Lung (tissue), 12 donors: ENCODE measurements around the gene TC2N. TPM values are rescaled to one million over a fixed set of nuclear protein-coding genes. Genes with fewer than 3 reads are reported as not detected.
A peak's percentile ranks its signal among the peaks of the same experiment; 100 is the strongest.
"Not testable (repeated sequence)": the region's sequence is repeated elsewhere in the genome, so short reads cannot be mapped to it uniquely, and the experiment has no call there.

ENCODE experiments used
- ATAC-seq: fragments of 200-7000 bp; cut with Tn5 transposase; one replicate; pipeline ENCODE4 v1.9.1; 2020; ENCODE audit warnings: moderate number of reproducible peaks; ENCODE audit not compliant: insufficient read depth, low FRiP score
- DNase-seq, 3 donors: peaks; one replicate each; pipeline ENCODE4 v3.0.0-alpha.2; 2013 to 2017
- H3K27ac ChIP-seq, 2 donors: one replicate each; pipeline ENCODE4 v1.5.1; 2013; ENCODE audit warnings: mild to moderate bottlenecking in 2 of 2, moderate library complexity in 2 of 2, control low read depth in 1 of 2, inconsistent platforms in 1 of 2, low read depth in 1 of 2, low read length in 1 of 2
- H3K27me3 ChIP-seq, 3 donors: one replicate each; pipeline ENCODE4 v1.5.1; 2013; ENCODE audit warnings: low read length in 2 of 3; ENCODE audit not compliant: control insufficient read depth in 3 of 3, insufficient read depth in 3 of 3
- H3K36me3 ChIP-seq, 4 donors: one replicate each; pipeline ENCODE4 v1.5.1; 2013; ENCODE audit warnings: low read length in 4 of 4, mild to moderate bottlenecking in 1 of 4, moderate library complexity in 1 of 4; ENCODE audit not compliant: control insufficient read depth in 4 of 4, insufficient read depth in 4 of 4
- H3K4me1 ChIP-seq, 5 donors: one replicate each; pipeline ENCODE4 v1.5.1; 2013; ENCODE audit warnings: low read length in 5 of 5, mild to moderate bottlenecking in 2 of 5, moderate library complexity in 1 of 5; ENCODE audit not compliant: control insufficient read depth in 5 of 5, insufficient read depth in 5 of 5
- H3K4me3 ChIP-seq: one replicate; pipeline ENCODE4 v1.5.1; 2013; ENCODE audit warnings: mild to moderate bottlenecking, control low read depth, moderate library complexity
- H3K9ac ChIP-seq, 2 donors: one replicate each; pipeline ENCODE4 v1.5.1; 2013; ENCODE audit warnings: low read length in 2 of 2, control low read depth in 1 of 2; ENCODE audit not compliant: insufficient read depth in 1 of 2
- H3K9me3 ChIP-seq, 4 donors: one replicate each; pipeline ENCODE4 v1.5.1; 2013; ENCODE audit warnings: low read length in 3 of 4, mild to moderate bottlenecking in 1 of 4, moderate library complexity in 1 of 4; ENCODE audit not compliant: control insufficient read depth in 4 of 4, insufficient read depth in 3 of 4
- WGBS, 2 donors: extraction: QIAGEN DNeasy Blood & Tissue Kit; methylation state at CpG; one replicate each; pipeline ENCODE4 v1.1.7; 2013; 5-methylcytosine and 5-hydroxymethylcytosine counted together
- polyA plus RNA-seq, 2 donors: library from polyadenylated mRNA; stranded (reverse); fragments of 200-250 nt; gene quantifications; one replicate each; pipeline ENCODE4 v1.2.1, GENCODE V29; 2013
- total RNA-seq, 2 donors: library from RNA; depleted of rRNA in 1 of 2; stranded (reverse); fragments of >200 nt in 1 of 2; gene quantifications; one replicate each; pipeline ENCODE4 v1.2.1, GENCODE V29; 2014 to 2021
- TF ChIP-seq, protein P1 (sequence below): IDR thresholded peaks from 2 replicates; pipeline ENCODE4 v1.5.1; 2012; ENCODE audit warnings: mild to moderate bottlenecking; ENCODE audit errors: control extremely low read depth, extremely low read depth
- donor health status: control.
- donor health status: control.
- donor health status: Bipolar disorder and iron deficiency.
- donor health status: healthy.
- donor health status: DM: yes; HTN: yes; CAD: no.

Gene TC2N
- total and polyA plus RNA-seq, 4 donors = 20.4 to 128 (median 43.9) TPM

- WGBS, 2 donors = 72 to 77% methylated on average over 9 of the region's 9 CpGs
- Histone ChIP-seq H3K4me3 (no peak overlapping the region), H3K9me3 (no peaks in the 10 kb centered on the region), H3K27ac (peak overlapping the region in 1 of 2 donors; percentile 9), H3K4me1 (peaks cover 0 to 16% (median 12%) of the 10 kb centered on the region in 5 donors), H3K9ac (no peak overlapping the region), H3K27me3 (no peaks in the 10 kb centered on the region), H3K36me3 (no peaks in the 10 kb centered on the region)
- TF ChIP-seq, protein P1, sequence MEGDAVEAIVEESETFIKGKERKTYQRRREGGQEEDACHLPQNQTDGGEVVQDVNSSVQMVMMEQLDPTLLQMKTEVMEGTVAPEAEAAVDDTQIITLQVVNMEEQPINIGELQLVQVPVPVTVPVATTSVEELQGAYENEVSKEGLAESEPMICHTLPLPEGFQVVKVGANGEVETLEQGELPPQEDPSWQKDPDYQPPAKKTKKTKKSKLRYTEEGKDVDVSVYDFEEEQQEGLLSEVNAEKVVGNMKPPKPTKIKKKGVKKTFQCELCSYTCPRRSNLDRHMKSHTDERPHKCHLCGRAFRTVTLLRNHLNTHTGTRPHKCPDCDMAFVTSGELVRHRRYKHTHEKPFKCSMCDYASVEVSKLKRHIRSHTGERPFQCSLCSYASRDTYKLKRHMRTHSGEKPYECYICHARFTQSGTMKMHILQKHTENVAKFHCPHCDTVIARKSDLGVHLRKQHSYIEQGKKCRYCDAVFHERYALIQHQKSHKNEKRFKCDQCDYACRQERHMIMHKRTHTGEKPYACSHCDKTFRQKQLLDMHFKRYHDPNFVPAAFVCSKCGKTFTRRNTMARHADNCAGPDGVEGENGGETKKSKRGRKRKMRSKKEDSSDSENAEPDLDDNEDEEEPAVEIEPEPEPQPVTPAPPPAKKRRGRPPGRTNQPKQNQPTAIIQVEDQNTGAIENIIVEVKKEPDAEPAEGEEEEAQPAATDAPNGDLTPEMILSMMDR = no peak
- ATAC-seq = no peak
- peak in 2 of 3 donors; percentile 46 to 56 for DNase-seq
Observed at GRCh38 chr14:91901449-91902226, 34.3 kb upstream of the TC2N start.

DNA sequence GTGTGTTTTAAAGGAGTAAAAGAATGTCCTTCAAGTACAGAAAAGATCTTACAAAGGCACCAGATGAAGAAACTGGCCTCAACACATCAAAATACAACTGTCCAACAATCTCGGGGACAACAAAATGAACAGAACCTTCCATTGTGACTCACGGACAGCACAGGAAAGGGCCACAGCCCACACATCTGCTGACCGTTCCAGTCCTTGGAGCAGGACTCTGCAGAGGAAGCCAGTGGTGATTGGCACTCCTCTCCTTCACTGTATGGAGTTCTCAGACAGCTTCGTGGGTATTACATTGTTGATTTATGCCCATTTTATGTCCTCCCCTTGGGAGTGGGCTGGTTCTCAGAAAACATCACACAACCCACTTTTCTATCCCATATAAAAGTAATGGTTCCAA is 32.5 kb upstream of the TC2N start:
- Histone ChIP-seq H3K27me3 (no peaks in the 10 kb centered on the region), H3K9me3 (no peaks in the 10 kb centered on the region), H3K27ac (peak overlapping the region in 1 of 2 donors; percentile 51), H3K4me3 (no peak overlapping the region), H3K4me1 (peaks cover 0 to 12% (median 12%) of the 10 kb centered on the region in 5 donors), H3K36me3 (no peaks in the 10 kb centered on the region), H3K9ac (no peak overlapping the region)
- 76 to 84% methylated on average over 4 of the region's 4 CpGs for WGBS, 2 donors
- TF ChIP-seq, protein P1 = no peak
- DNase-seq (no peak), ATAC-seq (no peak)

DNA sequence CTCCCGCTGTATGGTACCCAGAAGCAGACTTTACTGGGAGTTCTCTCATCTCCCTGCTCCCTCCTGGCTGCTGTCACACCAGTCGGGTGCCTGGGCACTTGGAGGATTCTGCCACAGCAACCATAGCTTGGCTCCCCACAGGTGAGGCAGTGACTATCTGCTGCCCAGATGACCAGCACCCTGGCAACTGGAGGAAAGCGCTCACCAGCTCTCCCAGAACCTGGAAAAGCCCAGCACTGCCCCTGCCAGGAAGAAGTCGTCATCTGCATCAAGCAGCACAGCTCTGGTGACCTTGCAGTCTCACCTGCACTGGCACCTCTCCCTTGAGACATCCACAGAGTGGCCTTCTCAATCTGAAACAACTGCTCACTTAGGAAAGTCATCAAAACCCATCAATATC is 31.9 kb upstream of the TC2N start:
- DNase-seq (no peak), ATAC-seq (no peak)
- 91% methylated on average over 4 of the region's 4 CpGs for WGBS, 2 donors
- TF ChIP-seq, protein P1 = no peak
- no peak overlapping the region for H3K4me3 ChIP-seq
- H3K9me3 ChIP-seq = no peaks in the 10 kb centered on the region
- peak overlapping the region; percentile 13 to 51 for H3K27ac ChIP-seq
- H3K4me1 ChIP-seq = peaks cover 0 to 12% (median 12%) of the 10 kb centered on the region in 5 donors
- H3K27me3 ChIP-seq = no peaks in the 10 kb centered on the region
- H3K36me3 ChIP-seq = no peaks in the 10 kb centered on the region
- no peak overlapping the region for H3K9ac ChIP-seq

GRCh38 chr14:91898372-91898771 is 31.0 kb upstream of the TC2N start:
- Histone ChIP-seq H3K4me3 (no peak overlapping the region), H3K36me3 (peaks cover 0 to 3% (median 1%) of the 10 kb centered on the region in 4 donors), H3K27me3 (no peaks in the 10 kb centered on the region), H3K9me3 (no peaks in the 10 kb centered on the region), H3K9ac (no peak overlapping the region), H3K27ac (no peak overlapping the region), H3K4me1 (peaks cover 0 to 12% (median 11%) of the 10 kb centered on the region in 5 donors)
- DNase-seq = no peak
- no peak for ATAC-seq
- WGBS, 2 donors = 91% methylated on average over 5 of the region's 5 CpGs
- TF ChIP-seq, protein P1 = no peak

GRCh38 chr14:91897716-91898115 is 30.4 kb upstream of the TC2N start:
- not testable (repeated sequence) for H3K9ac ChIP-seq, DNase-seq, H3K27me3 ChIP-seq, ATAC-seq, H3K4me3 ChIP-seq, H3K9me3 ChIP-seq, H3K36me3 ChIP-seq
- Histone ChIP-seq H3K27ac (peak overlapping the region in 1 of 2 donors; percentile 1), H3K4me1 (peaks cover 0 to 12% (median 11%) of the 10 kb centered on the region in 5 donors)
- WGBS, 2 donors = 85 to 88% methylated on average over 5 of the region's 5 CpGs
